NCI-H128 (cell line): Measurements from ENCODE around the gene CAMK1G.

Source experiments
- DNase-seq: peaks from one replicate; lab custom pipeline; 2025; ENCODE audit not compliant: unreplicated experiment; lab: John Stamatoyannopoulos, UW

The CAMK1G gene

DNA sequence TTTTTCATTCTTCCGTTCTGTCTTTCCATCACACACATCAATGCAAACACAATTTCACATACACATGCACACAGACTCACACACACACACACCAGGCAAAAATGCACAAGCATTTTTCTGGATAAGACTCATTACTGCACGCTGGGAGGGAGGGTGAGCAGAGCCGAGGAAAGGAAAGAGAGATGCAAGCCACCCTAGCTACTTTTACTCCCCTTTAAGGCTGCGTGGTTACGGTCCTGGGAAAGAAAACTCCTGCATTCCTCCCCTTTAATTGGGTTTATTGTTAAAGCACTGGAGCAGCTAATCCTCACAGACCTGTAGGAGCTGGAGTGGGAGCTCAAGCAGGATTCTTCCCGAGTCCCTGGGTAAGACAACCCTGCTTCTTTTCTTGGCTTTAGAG is at the start of gene CAMK1G:
Gene CAMK1G (plus strand): TSS at position 307 of the 400 bp plus-strand sequence. CDS start 11,270 bp downstream, outside the sequence.
- no peak for DNase-seq

GRCh38 chr1:209534496-209535250 is 48.8 kb upstream of the CAMK1G start:
- no peak for DNase-seq

GRCh38 chr1:209536843-209537242 is 46.7 kb upstream of the CAMK1G start:
- DNase-seq: no peak

- DNase-seq: no peak
These were observed 46.0 kb upstream of the CAMK1G start for GRCh38 chr1:209537336-209538114.

GRCh38 chr1:209539576-209539975 is 43.9 kb upstream of the CAMK1G start:
- no peak for DNase-seq

DNA sequence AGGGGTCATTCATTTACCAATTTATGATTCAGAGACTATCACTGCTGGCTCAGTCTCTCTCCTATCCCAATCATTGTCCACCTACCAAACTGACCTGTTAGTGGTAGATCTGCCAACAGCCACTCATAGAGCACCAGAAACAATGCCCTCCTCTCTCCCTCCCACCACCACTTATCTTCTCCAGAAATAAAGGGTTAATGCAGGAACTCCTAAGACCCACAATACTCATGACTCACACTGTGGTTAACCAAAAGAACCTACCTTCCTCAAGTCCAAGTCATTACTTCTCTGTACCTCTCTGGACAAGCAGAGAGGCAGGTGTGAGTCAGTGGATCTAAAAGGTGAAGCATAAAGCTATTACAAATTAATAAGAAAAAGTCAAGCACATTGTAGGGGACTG is 40.9 kb upstream of the CAMK1G start:
- DNase-seq: no peak

DNA sequence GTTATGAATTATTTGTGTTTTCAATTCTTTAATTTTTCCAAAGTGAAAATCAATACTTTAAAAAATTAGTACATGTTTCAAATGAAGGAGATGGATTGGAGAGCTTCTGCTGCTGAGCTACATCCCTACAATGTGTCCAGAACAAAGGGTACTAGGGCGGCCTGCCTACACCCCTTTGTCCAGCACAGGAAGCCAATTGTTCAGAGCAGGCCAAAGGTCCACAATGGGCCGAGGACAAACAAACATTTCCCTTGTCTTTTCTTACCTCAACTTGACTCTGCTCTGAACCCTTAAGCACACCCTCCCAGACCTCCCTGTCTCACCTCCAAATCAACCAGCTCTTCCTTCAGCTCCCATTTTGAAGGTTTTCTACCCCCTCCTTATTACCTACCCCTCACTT is 39.4 kb upstream of the CAMK1G start:
- no peak for DNase-seq

- DNase-seq: no peak
These were observed 38.1 kb upstream of the CAMK1G start for GRCh38 chr1:209545423-209545822.

GRCh38 chr1:209546390-209547085 is 37.0 kb upstream of the CAMK1G start:
- no peak for DNase-seq

GRCh38 chr1:209547626-209548025 is 35.9 kb upstream of the CAMK1G start:
- DNase-seq: no peak

- no peak for DNase-seq
These were observed 33.9 kb upstream of the CAMK1G start for GRCh38 chr1:209549443-209550205.

GRCh38 chr1:209550519-209550918 is 33.0 kb upstream of the CAMK1G start:
- no peak for DNase-seq

DNA sequence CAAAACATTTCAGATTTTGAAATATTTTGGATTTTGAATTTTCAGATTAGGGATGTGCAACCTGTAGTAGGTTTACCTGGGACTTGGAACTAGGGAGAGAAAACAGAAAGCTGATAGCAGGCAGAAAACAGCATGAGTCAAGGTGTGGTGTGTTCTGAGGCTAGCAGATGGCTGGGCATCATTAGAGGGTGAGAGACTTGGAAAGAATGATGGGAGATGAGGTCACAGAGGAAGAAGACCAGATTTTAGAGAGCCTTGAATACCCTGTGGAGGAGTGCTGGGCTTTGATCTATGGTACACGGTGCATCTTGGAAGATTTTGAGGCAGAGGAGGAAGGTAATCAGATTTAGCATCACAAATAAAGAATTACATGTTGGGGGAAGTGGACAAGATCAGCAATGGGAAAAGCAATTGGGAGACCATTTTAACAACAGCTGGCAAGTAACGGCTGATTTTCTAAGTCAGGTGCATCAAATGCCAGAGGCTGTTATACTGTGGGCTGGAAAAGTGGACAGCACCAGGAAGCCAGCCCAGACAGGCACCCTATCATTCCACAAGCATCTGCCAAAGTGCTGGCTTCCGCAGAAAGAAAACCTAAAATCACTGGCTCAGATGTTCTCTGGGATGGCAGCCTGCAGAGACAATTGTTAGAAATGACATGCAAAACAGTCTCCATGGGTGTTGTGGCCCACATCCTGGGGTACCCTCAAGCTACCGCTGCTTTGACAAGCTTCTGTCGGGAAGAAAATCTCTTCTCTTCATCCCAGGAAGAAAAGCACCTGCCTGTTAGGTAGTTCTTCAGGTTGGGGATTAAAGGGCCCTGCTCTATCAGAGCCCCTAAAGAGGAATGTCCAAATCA is 30.9 kb upstream of the CAMK1G start:
- no peak for DNase-seq

DNA sequence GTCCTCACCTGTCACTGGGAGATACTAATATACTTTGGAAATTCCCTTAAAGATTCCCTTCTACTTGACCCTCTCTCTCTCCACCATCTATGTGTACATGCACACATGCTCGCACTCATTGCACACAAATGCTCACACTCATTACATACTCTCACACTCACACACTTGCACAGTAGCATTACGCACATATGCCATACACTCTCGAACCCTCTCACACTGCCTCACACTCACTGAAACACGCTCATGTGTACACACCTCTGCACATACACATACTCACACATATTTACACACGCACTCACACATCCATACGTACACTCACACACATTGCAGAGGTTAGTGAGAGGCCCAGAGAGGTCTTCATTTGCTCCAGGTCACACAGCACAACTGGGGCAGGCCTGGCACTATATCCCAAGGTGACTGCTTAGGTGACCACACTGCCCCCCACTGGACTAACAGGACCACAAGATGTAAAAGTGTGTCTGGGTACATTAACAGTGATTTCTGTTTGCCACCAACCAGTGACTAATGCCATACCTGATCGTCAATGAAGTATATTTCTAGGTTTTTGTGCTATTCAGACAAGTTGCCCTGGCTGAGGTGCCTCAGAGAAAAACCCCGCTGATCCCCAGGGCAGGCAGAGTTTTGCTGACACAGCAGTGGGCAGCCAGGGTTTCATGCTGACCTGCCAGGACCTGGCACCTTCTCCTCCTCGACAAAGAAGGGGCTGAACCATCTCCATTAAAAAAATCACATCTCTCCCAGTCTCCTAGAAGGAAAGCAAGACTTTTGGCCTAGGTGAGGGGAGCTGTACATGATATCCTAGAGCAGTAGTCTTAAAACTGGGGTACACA is 28.5 kb upstream of the CAMK1G start:
- DNase-seq: no peak

GRCh38 chr1:209556162-209556690 is 27.3 kb upstream of the CAMK1G start:
- DNase-seq: no peak

GRCh38 chr1:209557221-209557620 is 26.3 kb upstream of the CAMK1G start:
- DNase-seq: no peak

- no peak for DNase-seq
These were observed 23.0 kb upstream of the CAMK1G start for GRCh38 chr1:209560529-209560928.

DNA sequence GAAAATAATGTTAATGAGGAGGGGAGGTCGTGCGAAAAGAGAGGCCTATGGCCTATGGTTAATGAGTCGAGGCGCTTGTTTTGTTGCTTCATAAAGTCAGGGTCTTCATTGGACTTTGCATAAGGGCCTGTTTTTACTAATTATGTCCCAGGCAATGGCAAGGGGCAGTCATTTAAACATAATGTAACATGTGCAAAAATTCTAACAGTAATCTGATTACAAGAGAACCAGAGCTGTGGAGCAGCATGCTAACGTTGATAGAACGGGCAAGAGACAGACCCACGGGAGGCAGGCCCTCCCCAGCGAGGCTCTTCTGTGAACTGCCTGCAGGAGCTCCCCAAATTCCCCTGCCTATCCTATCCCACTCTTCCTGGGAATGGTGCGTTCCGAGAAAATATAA is 22.6 kb upstream of the CAMK1G start:
- no peak for DNase-seq

- DNase-seq: no peak
These were observed 22.0 kb upstream of the CAMK1G start for GRCh38 chr1:209561532-209561931.
